Erythroblast (primary cell): ENCODE measurements around the gene SECTM1.
A peak's percentile ranks its signal among the peaks of the same experiment; 100 is the strongest.
"Not testable (repeated sequence)": the region's sequence is repeated elsewhere in the genome, so short reads cannot be mapped to it uniquely, and the experiment has no call there.

Experiments used
- DNase-seq, 2 experiments: peaks; one replicate each; lab custom pipeline; 2025; lab: John Stamatoyannopoulos, UW
- GATA1 ChIP-seq: IDR thresholded peaks from 2 replicates; pipeline ENCODE4 v1.6.1; 2011; ENCODE audit warnings: low read depth, mild to moderate bottlenecking, control low read depth, low read length, moderate library complexity
- POLR2A ChIP-seq: IDR thresholded peaks from 2 replicates; pipeline ENCODE4 v1.6.1; 2011; ENCODE audit warnings: mild to moderate bottlenecking, low read length

SECTM1 gene

DNA sequence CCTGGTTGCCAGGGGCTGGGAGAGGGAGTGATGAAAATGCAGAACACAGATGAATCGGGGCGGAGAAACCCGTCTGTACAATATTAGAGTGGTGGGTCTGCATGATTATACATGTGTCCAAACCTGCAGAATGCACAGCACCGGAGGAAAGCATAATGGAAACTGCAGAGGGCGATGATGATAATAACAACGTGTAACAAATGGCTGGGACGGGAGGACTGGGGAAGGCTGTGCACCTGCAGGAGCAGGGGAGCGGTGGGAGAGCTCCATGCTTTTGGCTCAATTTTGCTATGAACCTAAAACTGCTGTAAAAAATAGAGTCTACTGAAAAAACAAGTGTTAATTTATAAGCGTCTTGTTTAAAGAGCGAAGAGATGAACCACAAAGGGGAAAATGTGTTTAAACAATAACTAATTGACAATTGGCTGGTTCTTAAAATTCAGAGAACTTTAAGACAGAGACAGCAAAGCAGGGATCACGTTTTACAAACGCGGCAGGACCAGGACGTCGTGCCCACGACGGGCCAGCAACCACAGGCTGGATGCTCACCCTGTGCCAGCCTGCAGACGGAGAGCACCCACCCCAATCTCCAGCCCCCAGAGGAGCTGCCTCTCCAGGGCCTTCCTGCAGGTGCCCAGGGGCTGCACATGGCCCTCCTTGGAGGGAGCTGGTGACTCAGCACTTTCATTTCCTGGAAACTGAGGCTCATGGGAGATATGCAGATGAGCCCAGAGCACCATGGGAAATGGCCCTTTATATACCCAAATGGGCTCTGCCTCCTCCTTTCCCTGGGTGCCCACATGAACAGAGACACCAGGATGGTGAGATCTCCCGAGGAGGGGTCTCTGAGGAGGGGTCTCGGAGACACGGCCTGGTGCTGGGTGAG lies 25.1 kb upstream of the SECTM1 start, which contains the start of gene TEX19:
TEX19 (plus strand) TSS at position 783 of the 886 bp plus-strand sequence. CDS start 2,904 bp downstream, outside the sequence.
- TF ChIP-seq POLR2A (no peak), GATA1 (no peak)
- peak; percentile 41 to 46 for DNase-seq

DNA sequence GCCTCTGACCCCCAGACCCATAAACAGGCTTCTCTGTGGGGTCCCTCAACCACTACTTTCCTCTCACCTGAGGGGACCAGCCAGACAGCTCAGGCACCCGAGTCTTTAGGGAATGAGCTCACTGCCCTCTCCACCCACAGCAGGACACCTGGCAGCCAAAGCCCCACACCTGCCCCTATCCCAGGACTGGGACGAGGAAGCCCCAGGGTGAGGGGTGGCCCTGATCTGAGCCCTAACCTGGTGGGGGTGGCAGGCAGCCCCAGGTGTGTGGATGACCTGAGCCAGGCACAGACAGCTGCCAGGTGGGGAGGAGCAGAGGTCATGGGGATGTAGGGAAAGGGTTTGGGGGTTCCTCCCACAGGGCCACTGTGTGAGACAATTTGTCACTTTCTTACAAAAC lies 23.8 kb upstream of the SECTM1 start:
- TF ChIP-seq GATA1 = no peak
- no peak for TF ChIP-seq POLR2A
- no peak for DNase-seq

- no peak for DNase-seq
- TF ChIP-seq GATA1 = no peak
- TF ChIP-seq POLR2A = no peak
These were observed 23.3 kb upstream of the SECTM1 start for GRCh38 chr17:82356845-82357355.

GRCh38 chr17:82355770-82356427 lies 22.3 kb upstream of the SECTM1 start:
- no peak for DNase-seq
- TF ChIP-seq POLR2A = no peak
- no peak for TF ChIP-seq GATA1

- no peak for DNase-seq
These were observed 21.3 kb upstream of the SECTM1 start for GRCh38 chr17:82354804-82355308.

GRCh38 chr17:82353484-82353883 lies 19.9 kb upstream of the SECTM1 start:
- DNase-seq = no peak
- no peak for TF ChIP-seq GATA1
- TF ChIP-seq POLR2A = no peak

More at GRCh38 chr17:82354804-82355308, 21.3 kb upstream of the SECTM1 start:
- TF ChIP-seq POLR2A (no peak), GATA1 (no peak)

DNA sequence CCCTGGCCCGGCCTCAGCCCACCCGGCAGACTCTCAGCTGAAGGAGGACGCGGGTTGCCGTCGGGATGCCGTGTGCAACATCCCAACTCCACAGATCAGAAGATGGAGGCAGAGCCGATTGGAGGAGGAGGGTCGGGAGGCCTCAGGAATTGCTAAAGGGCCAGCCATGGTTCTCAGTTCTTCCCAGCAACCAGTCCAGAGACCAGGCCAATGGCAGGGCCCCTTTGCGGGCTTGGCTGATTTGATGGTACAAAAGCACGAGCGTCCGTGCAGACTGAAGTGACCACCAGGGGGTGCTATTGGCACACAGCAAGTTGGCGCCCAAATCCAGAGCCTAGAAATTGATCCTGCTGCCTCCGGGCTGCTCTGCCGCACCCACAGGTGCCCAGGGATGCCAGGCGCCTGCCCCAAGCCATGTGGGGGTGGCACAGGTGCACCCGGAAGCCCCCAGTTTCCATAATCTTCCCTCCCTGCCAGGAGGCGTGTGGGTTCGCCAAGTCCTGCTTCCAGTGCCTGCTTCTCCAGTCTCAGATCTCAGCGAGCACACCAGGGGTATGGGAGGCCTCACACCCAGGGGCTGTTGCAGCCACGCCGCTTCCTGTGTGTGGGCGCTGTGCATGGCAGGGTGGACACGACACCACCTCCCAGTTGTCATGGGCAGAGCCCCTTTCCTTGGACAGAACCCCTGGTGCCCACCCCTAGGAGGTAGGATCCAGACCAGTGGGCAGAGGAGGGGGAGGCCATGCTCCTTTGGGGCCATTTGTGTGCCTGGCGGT lies 18.3 kb upstream of the SECTM1 start:
- TF ChIP-seq POLR2A (no peak), GATA1 (no peak)
- peak; percentile 85 to 92 for DNase-seq

DNA sequence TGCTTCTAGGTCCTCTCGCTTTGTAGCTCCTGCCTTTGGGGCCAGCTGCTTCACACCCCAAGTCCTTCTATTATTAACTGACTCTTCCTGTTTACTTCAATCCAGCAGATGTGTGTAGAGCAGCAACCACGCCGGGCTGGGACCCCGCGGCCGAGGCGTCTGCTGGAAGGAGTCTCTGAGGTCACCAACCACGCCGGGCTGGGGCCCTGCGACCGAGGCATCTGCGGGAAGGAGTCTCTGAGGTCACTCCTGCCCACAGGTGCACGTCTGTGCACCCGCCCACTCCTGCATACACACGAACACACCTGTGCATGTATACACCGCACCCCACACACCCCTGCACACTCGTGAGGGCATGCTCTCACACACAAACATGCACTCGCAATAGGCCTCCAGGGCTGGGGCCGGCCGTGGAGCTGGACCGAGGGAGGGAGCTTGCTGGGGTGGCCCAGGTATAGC lies 17.7 kb upstream of the SECTM1 start:
- TF ChIP-seq GATA1 (no peak), POLR2A (no peak)

GRCh38 chr17:82350182-82351030 lies 16.8 kb upstream of the SECTM1 start:
- TF ChIP-seq POLR2A = no peak
- TF ChIP-seq GATA1 = no peak
- DNase-seq = peak; percentile 32 to 53

More for the DNA sequence above, 17.7 kb upstream of the SECTM1 start:
- DNase-seq = no peak

- no peak for TF ChIP-seq POLR2A
- no peak for TF ChIP-seq GATA1
- DNase-seq = no peak
These were observed 15.7 kb upstream of the SECTM1 start for GRCh38 chr17:82349287-82349701.

GRCh38 chr17:82348866-82349265 lies 15.3 kb upstream of the SECTM1 start:
- TF ChIP-seq GATA1 (no peak), POLR2A (no peak)

GRCh38 chr17:82348434-82348833 lies 14.9 kb upstream of the SECTM1 start:
- no peak for DNase-seq

More at GRCh38 chr17:82348866-82349265, 15.3 kb upstream of the SECTM1 start:
- DNase-seq = no peak

DNA sequence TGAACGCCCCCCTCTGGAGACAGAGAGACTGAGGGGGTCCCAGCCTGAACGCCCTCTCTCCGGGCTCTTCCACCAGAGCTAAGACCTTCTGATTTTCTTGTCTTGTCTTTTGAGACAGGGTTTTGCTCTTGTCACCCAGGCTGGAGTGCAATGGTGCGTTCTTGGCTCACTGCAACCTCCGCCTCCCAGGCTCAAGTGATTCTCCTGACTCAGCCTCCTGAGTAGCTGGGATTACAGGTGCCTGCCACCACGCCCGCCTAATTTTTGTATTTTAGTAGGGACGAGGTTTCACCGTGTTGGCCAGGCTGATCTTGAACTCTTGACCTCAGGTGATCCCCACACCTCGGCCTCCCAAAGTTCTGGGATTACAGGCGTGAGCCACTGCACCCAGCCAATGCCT lies 14.4 kb upstream of the SECTM1 start:
- not testable (repeated sequence) for DNase-seq

More at GRCh38 chr17:82348434-82348833, 14.9 kb upstream of the SECTM1 start:
- TF ChIP-seq POLR2A = no peak
- TF ChIP-seq GATA1 = no peak
